A549 (cell line): ENCODE results near the gene SIX2. TPM values are rescaled to one million over a fixed set of nuclear protein-coding genes. Genes with fewer than 3 reads are reported as not detected.
"Not testable (repeated sequence)": the region's sequence is repeated elsewhere in the genome, so short reads cannot be mapped to it uniquely, and the experiment has no call there.

Experiments used
- ATAC-seq, 2 experiments: fragments of 200-7000 bp in 1 of 2; fragments of >200 bp in 1 of 2; cut with Nextera tagmentation in 1 of 2; cut with Tn5 transposase in 1 of 2; 3 replicates each; pipeline versions ENCODE4 v1.8.0 to v1.9.1; 2018 to 2020; ENCODE audit warnings: mild to moderate bottlenecking in 1 of 2, moderate library complexity in 1 of 2
- CTCF ChIA-PET: fragments of 300-600 bp; sonication (Branson Sonifier 250); formaldehyde crosslinking; extraction: SDS; loops from one replicate; lab custom pipeline; 2021; ENCODE audit warnings: antibody characterized with exemption, inconsistent platforms; lab: Yijun Ruan, JAX
- POLR2A ChIA-PET: fragments of 350-600 bp; formaldehyde crosslinking; extraction: SDS; loops from one replicate; lab custom pipeline; 2021; ENCODE audit warnings: antibody characterized with exemption, inconsistent platforms; lab: Yijun Ruan, JAX
- DNase-seq, 2 experiments: peaks; one replicate each; pipeline versions ENCODE4 v3.0.0 to v3.0.0-alpha.2; 2011 to 2016; ENCODE audit warnings: low read depth in 1 of 2, low spot score in 1 of 2
- FAIRE-seq: peaks from 2 replicates; lab custom pipeline; 2011; peaks lifted over from hg19 to GRCh38; lab: Jason Lieb, UNC
- H3K27ac ChIP-seq, 2 experiments: fragments of >200 bp; sonication (Bioruptor Twin); formaldehyde crosslinking; 3 replicates each; pipeline ENCODE4 v1.5.1; 2016 to 2017
- H3K4me1 ChIP-seq: fragments of >200 bp; sonication (Bioruptor Twin); formaldehyde crosslinking; 3 replicates; pipeline ENCODE4 v1.6.1; 2016
- H3K4me2 ChIP-seq: fragments of >200 bp; sonication (Bioruptor Twin); formaldehyde crosslinking; 3 replicates; pipeline ENCODE4 v1.6.1; 2016
- H3K4me3 ChIP-seq: fragments of >200 bp; sonication (Bioruptor Twin); formaldehyde crosslinking; 3 replicates; pipeline ENCODE4 v1.5.1; 2016
- H3K9me3 ChIP-seq: fragments of >200 bp; sonication (Bioruptor Twin); formaldehyde crosslinking; 3 replicates; pipeline ENCODE4 v1.6.1; 2016
- ATOH8 ChIP-seq: fragments of 250-450 bp; sonication (Bioruptor Pico); IDR thresholded peaks from 2 replicates; pipeline ENCODE4 v1.5.0; 2020; ENCODE audit warnings: low read depth, mild to moderate bottlenecking, moderate library complexity
- CHD2 ChIP-seq: fragments of 150-350 bp; IDR thresholded peaks from 2 replicates; pipeline ENCODE4 v1.6.1; 2014; ENCODE audit warnings: low read length; ENCODE audit not compliant: partially characterized antibody
- CTCF ChIP-seq: fragments of >200 bp; sonication (Bioruptor Twin); formaldehyde crosslinking; IDR thresholded peaks from 3 replicates; pipeline ENCODE4 v1.5.1; 2016
- E2F6 ChIP-seq: IDR thresholded peaks from 2 replicates; pipeline ENCODE4 v1.6.1; 2012; ENCODE audit warnings: low read depth, borderline replicate concordance
- EHF ChIP-seq: fragments of 250-450 bp; sonication (Bioruptor Pico); IDR thresholded peaks from 2 replicates; pipeline ENCODE4 v1.5.0; 2020; ENCODE audit warnings: mild to moderate bottlenecking
- ELK1 ChIP-seq: fragments of 150-350 bp; IDR thresholded peaks from 2 replicates; pipeline ENCODE4 v1.6.1; 2014; ENCODE audit warnings: low read depth, mild to moderate bottlenecking, low read length
- EP300 ChIP-seq, 2 experiments: fragments of >200 bp; sonication (Bioruptor Twin); formaldehyde crosslinking; IDR thresholded peaks; 2 replicates in 1 of 2; 3 replicates in 1 of 2; pipeline ENCODE4 v1.6.1; 2016 to 2017
- ESRRA ChIP-seq: fragments of 150-350 bp; IDR thresholded peaks from 2 replicates; pipeline ENCODE4 v1.6.1; 2014; ENCODE audit warnings: mild to moderate bottlenecking, low read length, borderline replicate concordance
- FOSL2 ChIP-seq, 2 experiments: fragments of 450-650 bp in 1 of 2; fragments of >200 bp in 1 of 2; sonication (Bioruptor Twin) in 1 of 2; formaldehyde crosslinking; IDR thresholded peaks; 2 replicates each; pipeline versions ENCODE4 v1.5.0 to v1.6.1; 2016 to 2020; ENCODE audit warnings: mild to moderate bottlenecking in 1 of 2, moderate library complexity in 1 of 2
- HOXB13 ChIP-seq: fragments of 250-450 bp; sonication (Bioruptor Pico); IDR thresholded peaks from 2 replicates; pipeline ENCODE4 v1.5.0; 2020; ENCODE audit warnings: low read depth, mild to moderate bottlenecking, moderate library complexity
- KDM1A ChIP-seq: fragments of 200-600 bp; sonication (generic); IDR thresholded peaks from 2 replicates; pipeline ENCODE4 v1.6.1; 2016; ENCODE audit warnings: low read depth, mild to moderate bottlenecking
- MYC ChIP-seq: IDR thresholded peaks from 2 replicates; pipeline ENCODE4 v1.6.1; 2012; ENCODE audit warnings: mild to moderate bottlenecking, inconsistent platforms, low read length, improper control_type of control experiment, borderline replicate concordance
- NFE2L2 ChIP-seq: fragments of 150-350 bp; conservative IDR thresholded peaks from 2 replicates; pipeline ENCODE4 v1.6.1; 2014; ENCODE audit warnings: low read length
- PHF8 ChIP-seq: fragments of 200-600 bp; sonication (generic); IDR thresholded peaks from 2 replicates; pipeline ENCODE4 v1.6.1; 2016; ENCODE audit warnings: low read depth, mild to moderate bottlenecking, antibody characterized with exemption, moderate library complexity, borderline replicate concordance
- POLR2AphosphoS2 ChIP-seq: conservative IDR thresholded peaks from 2 replicates; pipeline ENCODE4 v1.6.1; 2012; ENCODE audit warnings: low read length, improper control_type of control experiment, inconsistent platforms
- RARB ChIP-seq: fragments of 250-450 bp; sonication (Bioruptor Pico); IDR thresholded peaks from 2 replicates; pipeline ENCODE4 v1.8.0; 2021; ENCODE audit warnings: mild to moderate bottlenecking, moderate library complexity
- RFX5 ChIP-seq: fragments of 450-650 bp; IDR thresholded peaks from 2 replicates; pipeline ENCODE4 v1.7.1; 2014; ENCODE audit warnings: antibody characterized with exemption, mild to moderate bottlenecking, moderate library complexity
- RNF2 ChIP-seq: fragments of 200-600 bp; sonication (generic); IDR thresholded peaks from 2 replicates; pipeline ENCODE4 v1.6.1; 2016; ENCODE audit warnings: low read depth, mild to moderate bottlenecking, antibody characterized with exemption, moderate library complexity, borderline replicate concordance
- SMC3 ChIP-seq: fragments of >200 bp; sonication (Bioruptor Twin); formaldehyde crosslinking; IDR thresholded peaks from 3 replicates; pipeline ENCODE4 v1.6.1; 2018; ENCODE audit warnings: inconsistent platforms
- SREBF2 ChIP-seq: fragments of 450-650 bp; IDR thresholded peaks from 2 replicates; pipeline ENCODE4 v1.6.1; 2014; ENCODE audit warnings: mild to moderate bottlenecking, moderate library complexity
- USF2 ChIP-seq: fragments of 450-650 bp; IDR thresholded peaks from 2 replicates; pipeline ENCODE4 v1.6.1; 2014; ENCODE audit warnings: antibody characterized with exemption
- ZC3H11A ChIP-seq: fragments of 450-650 bp; IDR thresholded peaks from 2 replicates; pipeline ENCODE4 v1.6.1; 2014; ENCODE audit warnings: antibody characterized with exemption, mild to moderate bottlenecking
- ZFP36 ChIP-seq: fragments of 450-650 bp; IDR thresholded peaks from 2 replicates; pipeline ENCODE4 v1.6.1; 2014; ENCODE audit warnings: borderline replicate concordance; ENCODE audit not compliant: partially characterized antibody
- WGBS: methylation state at CpG from one replicate; pipeline ENCODE4 v1.1.6; 2017; ENCODE audit errors: missing lambda C conversion rate; 5-methylcytosine and 5-hydroxymethylcytosine counted together
- polyA plus RNA-seq, 4 experiments: library from polyadenylated mRNA; depleted of rRNA in 3 of 4; stranded (reverse); fragments of >200 nt; fragmentation: RNase III in 1 of 4; extraction: RNeasy Plus Mini Kit Qiagen cat#74134 plus additional on column Dnase treatment in 1 of 4; gene quantifications; 2 replicates in 3 of 4; 3 replicates in 1 of 4; pipeline ENCODE4 v1.2.3, GENCODE V29; 2011 to 2017

Gene SIX2
- polyA plus RNA-seq, 2 of the 4 experiments (the other 2 are of a cell fraction): 0.10 to 0.15 TPM

GRCh38 chr2:45043174-45043573 is 33.9 kb upstream of the SIX2 start:
- Histone ChIP-seq H3K4me1 (no peaks in the 10 kb centered on the region), H3K9me3 (no peaks in the 10 kb centered on the region), H3K4me2 (no peak overlapping the region), H3K4me3 (no peak overlapping the region), H3K27ac (no peak overlapping the region)
- no peak for ATAC-seq
- WGBS: 52% methylated on average over 6 of the region's 6 CpGs
- CTCF ChIA-PET: no interaction called here
- FAIRE-seq: no peak
- TF ChIP-seq POLR2AphosphoS2 (no peak), FOSL2 (IDR thresholded peaks at IDR 0.05) (no peak), FOSL2 (CRISPR knock-in tag; IDR thresholded peaks at IDR 0.05) (no peak), CTCF (no peak), SREBF2 (no peak), CHD2 (no peak), ZFP36 (no peak), PHF8 (no peak), MYC (no peak), SMC3 (no peak), EHF (no peak), E2F6 (no peak), RNF2 (no peak), KDM1A (no peak), ELK1 (no peak), HOXB13 (CRISPR knock-in tag) (no peak), ESRRA (no peak), RFX5 (no peak)
- DNase-seq: no peak
- POLR2A ChIA-PET: no interaction called here

GRCh38 chr2:45042401-45042800 is 33.1 kb upstream of the SIX2 start:
- CTCF ChIA-PET: interaction anchor here (0.8 to 1.1 kb wide), 3 partner anchors 14 to 87 kb away, joined by 3 read pairs; no protein-coding TSS in a partner anchor
- no peak overlapping the region for H3K4me3 ChIP-seq
- FAIRE-seq (no peak), DNase-seq (no peak), ATAC-seq (no peak)
- H3K9me3 ChIP-seq: no peaks in the 10 kb centered on the region
- TF ChIP-seq NFE2L2 (no peak), KDM1A (no peak), EP300 (IDR thresholded peaks at IDR 0.05) (no peak), RARB (CRISPR knock-in tag) (no peak), RNF2 (0 out of 2 replicates have a peak, but pooled peaks have one; percentile 25)
- 61% methylated on average over 2 of the region's 2 CpGs for WGBS
- POLR2A ChIA-PET: no interaction called here
- H3K27ac ChIP-seq: no peak overlapping the region
- no peaks in the 10 kb centered on the region for H3K4me1 ChIP-seq
- no peak overlapping the region for H3K4me2 ChIP-seq

- H3K4me2 ChIP-seq: no peak overlapping the region
- TF ChIP-seq USF2 (no peak), ZC3H11A (no peak), ATOH8 (CRISPR knock-in tag) (no peak)
- ChIA-PET POLR2A (no interaction called here), CTCF (interaction anchor here (1.1 to 2.3 kb wide), 4 partner anchors 60 to 454 kb away, joined by 3 to 9 read pairs (median 6); no protein-coding TSS in a partner anchor)
- H3K4me3 ChIP-seq: no peak overlapping the region
- DNase-seq: no peak
- no peaks in the 10 kb centered on the region for H3K9me3 ChIP-seq
- ATAC-seq: no peak; a peak in 1 of 6 replicates
- no peak overlapping the region for H3K27ac ChIP-seq
- FAIRE-seq: no peak
- H3K4me1 ChIP-seq: no peaks in the 10 kb centered on the region
Measured at GRCh38 chr2:45040786-45041185, 31.5 kb upstream of the SIX2 start.

- H3K4me2 ChIP-seq, H3K4me3 ChIP-seq, FAIRE-seq, H3K9me3 ChIP-seq, H3K4me1 ChIP-seq, H3K27ac ChIP-seq, POLR2A ChIA-PET, ATAC-seq, DNase-seq: not testable (repeated sequence)
- WGBS: 76% methylated on average over 5 of the region's 5 CpGs
- CTCF ChIA-PET: interaction anchor here (1.6 to 2.3 kb wide), 3 partner anchors 59 to 455 kb away, joined by 5 to 9 read pairs (median 6); no protein-coding TSS in a partner anchor
Measured at GRCh38 chr2:45039804-45040203, 30.6 kb upstream of the SIX2 start.

- H3K27ac ChIP-seq, H3K9me3 ChIP-seq, FAIRE-seq, POLR2A ChIA-PET, H3K4me2 ChIP-seq, ATAC-seq, H3K4me3 ChIP-seq, DNase-seq, CTCF ChIA-PET, H3K4me1 ChIP-seq: not testable (repeated sequence)
- 32% methylated on average over 5 of the region's 5 CpGs for WGBS
Measured at GRCh38 chr2:45038861-45039260, 29.6 kb upstream of the SIX2 start.
